ENCODE measurements around the gene PYY.

DNA sequence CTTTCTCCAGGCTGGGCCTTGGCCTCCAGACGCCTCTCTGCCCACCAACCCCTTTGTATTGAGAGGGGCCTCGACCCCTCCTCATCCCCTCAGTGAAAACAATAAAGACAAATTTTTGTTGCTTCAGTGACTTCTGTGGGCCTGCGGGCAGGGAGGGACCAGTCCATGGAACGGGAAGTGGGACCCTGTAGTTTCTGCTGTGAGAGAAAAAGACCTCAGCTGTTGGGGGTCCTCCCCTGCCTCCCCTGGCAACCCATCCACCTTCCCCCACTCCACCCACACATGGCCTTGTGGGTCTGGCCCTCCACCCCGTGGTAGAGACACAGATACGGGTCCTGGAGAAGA lies 14.9 kb downstream of the PYY start:
- TF ChIP-seq POLR2A (IDR thresholded peaks at IDR 0.05): no peak
- TF ChIP-seq POLR2AphosphoS5 (IDR thresholded peaks at IDR 0.05; ENCODE audit: insufficient read depth in 1 of 2, low read depth in 1 of 2): no peak
